ENCODE data around the gene SPTBN1. TPM values are rescaled to one million over a fixed set of nuclear protein-coding genes. Genes with fewer than 3 reads are reported as not detected.

The SPTBN1 gene
- total and polyA plus RNA-seq, 2 donors (not counting 3 experiments of a cell fraction or from before 2014, with no cell fraction given), result 63.3 to 320 TPM

GRCh38 chr2:54454548-54455130 is 1.5 kb upstream of the SPTBN1 start:
- no peak for FAIRE-seq

More at GRCh38 chr2:54454548-54455130, 1.5 kb upstream of the SPTBN1 start:
- no TSS peak for BruUV-seq (replicated peaks)
- peak overlapping the region; percentile 91 for H2AFZ ChIP-seq (ENCODE audit: low read depth, low read length)
- intact Hi-C loops (cut with micrococcal nuclease), result loop anchor here (5.0 to 10.0 kb wide), 3 partner anchors 118 to 490 kb away; no protein-coding TSS in a partner anchor
- no peaks in the 10 kb centered on the region for H3K36me3 ChIP-seq (ENCODE audit: control insufficient read depth in 2 of 2, extremely low read depth in 1 of 2, insufficient read depth in 2 of 2, low read length in 2 of 2)
- ChIA-PET CTCF (no interaction called here), POLR2A (no interaction called here)
- dilution Hi-C loops (cut with MboI; ENCODE audit: extremely low pct_ligation_motif_present, low sequenced_read_pairs), result no loop called here
- H4K20me1 ChIP-seq (replicated peaks; ENCODE audit: control insufficient read depth, extremely low read depth, insufficient read depth, low read length), result peaks cover 6% of the 10 kb centered on the region
- no peaks in the 10 kb centered on the region for H3K9me3 ChIP-seq (replicated peaks; ENCODE audit: control insufficient read depth, insufficient read depth, low read length)
- H3K4me3 ChIP-seq (replicated peaks in 1 of 3; ENCODE audit: insufficient read depth in 1 of 3, low read depth in 1 of 3, low read length in 3 of 3), result peak overlapping the region in 2 of 3 experiments; percentile 60 to 68
- H3K4me1 ChIP-seq (ENCODE audit: control insufficient read depth, extremely low read depth, insufficient read depth, low read length), result peaks cover 28% of the 10 kb centered on the region
- TF ChIP-seq POLR2AphosphoS5 (IDR thresholded peaks at IDR 0.05; ENCODE audit: insufficient read depth, low read depth, low read length) (no peak), JUN (IDR thresholded peaks at IDR 0.05; ENCODE audit: borderline replicate concordance, insufficient read depth, insufficient read length, low read depth) (no peak), POLR2A (IDR thresholded peaks at IDR 0.05; ENCODE audit: low read depth, low read length) (no peak), EZH2 (IDR thresholded peaks at IDR 0.05; ENCODE audit: borderline replicate concordance, low read depth, low read length, severe bottlenecking) (no peak), MYC (IDR thresholded peaks at IDR 0.05; ENCODE audit: low read depth, low read length) (no peak), MAX (IDR thresholded peaks at IDR 0.05; ENCODE audit: insufficient read depth, insufficient read length) (no peak), CTCF (IDR thresholded peaks at IDR 0.05; ENCODE audit: extremely low read depth in 1 of 2, insufficient read depth in 1 of 2, low read depth in 1 of 2, low read length in 2 of 2) (no peak), FOS (IDR thresholded peaks at IDR 0.05; ENCODE audit: borderline replicate concordance, insufficient read depth, low read length) (no peak), GATA2 (IDR thresholded peaks at IDR 0.05; ENCODE audit: insufficient read depth, insufficient read length, low read depth, low read length) (no peak)
- no peak for DNase-seq (ENCODE audit: low read depth, low spot score)
- H3K9ac ChIP-seq (replicated peaks; ENCODE audit: extremely low read depth, insufficient read depth, low read length), result peak overlapping the region; percentile 68
- no peak overlapping the region for H3K27ac ChIP-seq (ENCODE audit: insufficient read depth, low read depth, low read length)
- H3K27me3 ChIP-seq (ENCODE audit: control insufficient read depth in 2 of 2, insufficient read depth in 2 of 2, low read length in 2 of 2), result no peaks in the 10 kb centered on the region
- peaks cover 26% of the 10 kb centered on the region for H3K79me2 ChIP-seq (ENCODE audit: control insufficient read depth, insufficient read depth, low read length)
- H3K9me1 ChIP-seq (replicated peaks; ENCODE audit: control insufficient read depth, extremely low read depth, insufficient read depth, low read length), result no peaks in the 10 kb centered on the region
- peak overlapping the region; percentile 78 for H3K4me2 ChIP-seq (ENCODE audit: insufficient read depth, low read length)
